Measurements from ENCODE around the gene SEC22A. TPM values are rescaled to one million over a fixed set of nuclear protein-coding genes. Genes with fewer than 3 reads are reported as not detected.
A peak's percentile ranks its signal among the peaks of the same experiment; 100 is the strongest.

Gene SEC22A
- total and polyA plus RNA-seq, 2 experiments from 2014 or later, result 8.8 to 12.3 TPM

DNA sequence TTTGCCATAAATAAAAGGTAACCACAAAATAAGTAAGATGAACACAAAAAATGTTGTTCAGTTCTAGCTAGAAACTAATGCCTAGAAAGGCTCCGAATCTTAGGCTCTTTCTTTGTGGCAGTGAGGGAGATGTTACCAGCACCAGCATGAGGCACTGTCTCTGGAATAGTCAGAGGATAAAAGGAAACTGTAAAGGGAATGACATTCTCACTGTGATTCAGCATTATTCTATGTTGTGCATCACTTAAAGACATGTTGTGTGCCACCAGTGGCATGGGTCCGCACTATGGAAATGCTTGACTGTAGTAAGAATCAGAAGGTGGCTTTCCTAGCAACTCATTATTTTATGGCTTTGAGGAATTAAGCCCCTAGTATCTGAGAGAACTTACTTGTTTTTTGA is 70.8 kb downstream of the SEC22A start:
- DNase-seq (ENCODE audit: low read depth in 1 of 2, low spot score in 1 of 2), result peak in 1 of 2 donors; percentile 14

DNA sequence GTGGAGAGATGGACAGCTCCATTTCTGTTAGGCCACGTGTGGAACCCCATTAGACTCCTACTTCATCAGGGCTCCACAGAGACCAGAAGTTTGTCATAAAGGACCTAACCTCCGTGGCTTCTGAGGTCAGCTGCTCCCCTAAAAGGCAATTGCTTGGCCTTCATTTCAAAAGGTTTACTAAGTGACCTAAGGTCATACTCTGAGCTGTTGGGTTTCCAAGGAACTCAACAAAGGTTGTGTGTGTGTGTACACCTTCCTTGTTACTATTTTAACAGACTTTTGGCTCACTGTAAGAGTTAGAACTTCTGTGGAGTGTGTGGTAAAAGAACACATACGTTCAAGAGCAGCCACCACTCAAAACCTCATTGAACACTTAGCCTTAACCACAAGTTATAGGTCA is 73.9 kb downstream of the SEC22A start:
- no peaks in the 10 kb centered on the region for H3K4me1 ChIP-seq (ENCODE audit: low read depth)
- H3K27ac ChIP-seq, result no peak overlapping the region
- TF ChIP-seq, protein P1, sequence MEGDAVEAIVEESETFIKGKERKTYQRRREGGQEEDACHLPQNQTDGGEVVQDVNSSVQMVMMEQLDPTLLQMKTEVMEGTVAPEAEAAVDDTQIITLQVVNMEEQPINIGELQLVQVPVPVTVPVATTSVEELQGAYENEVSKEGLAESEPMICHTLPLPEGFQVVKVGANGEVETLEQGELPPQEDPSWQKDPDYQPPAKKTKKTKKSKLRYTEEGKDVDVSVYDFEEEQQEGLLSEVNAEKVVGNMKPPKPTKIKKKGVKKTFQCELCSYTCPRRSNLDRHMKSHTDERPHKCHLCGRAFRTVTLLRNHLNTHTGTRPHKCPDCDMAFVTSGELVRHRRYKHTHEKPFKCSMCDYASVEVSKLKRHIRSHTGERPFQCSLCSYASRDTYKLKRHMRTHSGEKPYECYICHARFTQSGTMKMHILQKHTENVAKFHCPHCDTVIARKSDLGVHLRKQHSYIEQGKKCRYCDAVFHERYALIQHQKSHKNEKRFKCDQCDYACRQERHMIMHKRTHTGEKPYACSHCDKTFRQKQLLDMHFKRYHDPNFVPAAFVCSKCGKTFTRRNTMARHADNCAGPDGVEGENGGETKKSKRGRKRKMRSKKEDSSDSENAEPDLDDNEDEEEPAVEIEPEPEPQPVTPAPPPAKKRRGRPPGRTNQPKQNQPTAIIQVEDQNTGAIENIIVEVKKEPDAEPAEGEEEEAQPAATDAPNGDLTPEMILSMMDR (IDR thresholded peaks at IDR 0.05; ENCODE audit: low read depth, low read length), result no peak
- DNase-seq (ENCODE audit: low read depth in 1 of 2, low spot score in 1 of 2), result no peak
- H3K9me3 ChIP-seq (ENCODE audit: low read depth), result no peaks in the 10 kb centered on the region
- H3K4me3 ChIP-seq, result no peak overlapping the region
- no peaks in the 10 kb centered on the region for H3K36me3 ChIP-seq
- H3K27me3 ChIP-seq, result no peaks in the 10 kb centered on the region

More for the DNA sequence above, 70.8 kb downstream of the SEC22A start:
- TF ChIP-seq, protein P1 (IDR thresholded peaks at IDR 0.05; ENCODE audit: low read depth, low read length), result no peak
- Histone ChIP-seq H3K36me3 (no peaks in the 10 kb centered on the region), H3K4me3 (no peak overlapping the region), H3K27me3 (no peaks in the 10 kb centered on the region), H3K27ac (no peak overlapping the region), H3K9me3 (ENCODE audit: low read depth) (no peaks in the 10 kb centered on the region), H3K4me1 (ENCODE audit: low read depth) (no peaks in the 10 kb centered on the region)

- Histone ChIP-seq H3K27ac (no peak overlapping the region), H3K27me3 (no peaks in the 10 kb centered on the region), H3K4me1 (ENCODE audit: low read depth) (no peaks in the 10 kb centered on the region), H3K36me3 (no peaks in the 10 kb centered on the region), H3K4me3 (no peak overlapping the region), H3K9me3 (ENCODE audit: low read depth) (no peaks in the 10 kb centered on the region)
- no peak for DNase-seq (ENCODE audit: low read depth in 1 of 2, low spot score in 1 of 2)
- TF ChIP-seq, protein P1 (IDR thresholded peaks at IDR 0.05; ENCODE audit: low read depth, low read length), result no peak
These were observed 74.7 kb downstream of the SEC22A start for GRCh38 chr3:123276346-123277006.

DNA sequence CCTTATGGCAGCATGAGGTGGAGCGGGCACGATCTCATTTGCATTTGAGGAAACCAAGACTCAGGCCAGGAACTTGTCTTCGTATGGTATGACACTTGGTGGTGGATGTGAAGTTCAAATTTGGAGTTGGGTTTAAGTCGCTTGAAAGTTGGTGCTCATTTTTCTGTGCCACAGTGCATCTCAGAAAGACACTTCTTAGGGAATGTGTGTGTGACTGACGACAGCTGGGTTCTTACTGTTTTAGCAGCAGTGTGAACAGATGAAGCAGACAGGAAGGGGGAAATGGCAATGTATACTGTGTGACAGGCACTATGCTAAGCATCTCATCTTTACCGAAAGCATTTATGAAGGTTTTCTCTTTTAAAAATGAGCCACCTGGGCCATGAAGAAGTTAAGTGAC is 75.4 kb downstream of the SEC22A start:
- TF ChIP-seq, protein P1 (IDR thresholded peaks at IDR 0.05; ENCODE audit: low read depth, low read length), result no peak
- Histone ChIP-seq H3K36me3 (no peaks in the 10 kb centered on the region), H3K4me1 (ENCODE audit: low read depth) (no peaks in the 10 kb centered on the region), H3K4me3 (no peak overlapping the region), H3K27ac (no peak overlapping the region), H3K9me3 (ENCODE audit: low read depth) (no peaks in the 10 kb centered on the region), H3K27me3 (no peaks in the 10 kb centered on the region)
- DNase-seq (ENCODE audit: low read depth in 1 of 2, low spot score in 1 of 2), result no peak

DNA sequence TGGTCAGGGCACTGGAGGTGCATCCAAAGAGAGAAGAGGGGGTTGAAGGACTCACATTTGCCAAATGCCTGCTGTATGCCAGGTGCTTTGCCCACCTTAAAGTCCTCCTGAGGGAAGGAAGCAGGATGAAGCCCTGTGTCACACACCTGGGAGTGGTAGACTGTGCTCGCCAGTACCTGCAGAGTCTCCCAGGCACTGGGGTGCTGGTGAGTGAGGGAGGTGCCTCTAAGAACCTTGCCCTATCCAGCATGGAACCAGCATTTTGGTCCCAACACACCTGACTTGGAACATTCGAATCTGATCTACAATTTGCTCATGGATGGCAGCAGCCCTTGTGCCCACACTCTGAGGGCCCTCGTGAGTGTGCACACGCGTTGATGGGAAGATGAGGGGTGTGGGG is 76.7 kb downstream of the SEC22A start:
- no peak overlapping the region for H3K27ac ChIP-seq
- no peaks in the 10 kb centered on the region for H3K36me3 ChIP-seq

More for the DNA sequence above, 76.7 kb downstream of the SEC22A start:
- no peak for DNase-seq (ENCODE audit: low read depth in 1 of 2, low spot score in 1 of 2)
- Histone ChIP-seq H3K4me1 (ENCODE audit: low read depth) (no peaks in the 10 kb centered on the region), H3K27me3 (no peaks in the 10 kb centered on the region), H3K9me3 (ENCODE audit: low read depth) (no peaks in the 10 kb centered on the region), H3K4me3 (no peak overlapping the region)
- TF ChIP-seq, protein P1 (IDR thresholded peaks at IDR 0.05; ENCODE audit: low read depth, low read length), result no peak

All from cardiac muscle cell (in vitro differentiated cells and primary cell).